IMR-90 (cell line): ENCODE measurements around the gene SSPN.

Experiments used
- CEBPB ChIP-seq: IDR thresholded peaks from 2 replicates; pipeline ENCODE4 v1.6.1; 2012; ENCODE audit warnings: low read depth, low read length, improper control_type of control experiment
- CTCF ChIP-seq: conservative IDR thresholded peaks from 2 replicates; pipeline ENCODE4 v1.5.1; 2012; ENCODE audit warnings: mild to moderate bottlenecking, low read depth, low read length, improper control_type of control experiment
- MAFK ChIP-seq: IDR thresholded peaks from 2 replicates; pipeline ENCODE4 v1.6.1; 2012; ENCODE audit warnings: low read depth, low read length, improper control_type of control experiment
- MAZ ChIP-seq: IDR thresholded peaks from 2 replicates; pipeline ENCODE4 v1.6.1; 2012; ENCODE audit warnings: low read depth, mild to moderate bottlenecking, low read length, improper control_type of control experiment, moderate library complexity, borderline replicate concordance
- POLR2A ChIP-seq: IDR thresholded peaks from 2 replicates; pipeline ENCODE4 v1.6.1; 2012; ENCODE audit warnings: mild to moderate bottlenecking, low read depth, low read length
- RCOR1 ChIP-seq: IDR thresholded peaks from 2 replicates; pipeline ENCODE4 v1.6.1; 2012; ENCODE audit warnings: mild to moderate bottlenecking, low read length, improper control_type of control experiment; ENCODE audit not compliant: insufficient replicate concordance

- no peak for TF ChIP-seq CTCF
- TF ChIP-seq RCOR1, result no peak
- no peak for TF ChIP-seq POLR2A
- peak; percentile 90 for TF ChIP-seq MAFK
- no peak for TF ChIP-seq CEBPB
- TF ChIP-seq MAZ, result no peak
Observed at GRCh38 chr12:26172013-26172412, 23.4 kb upstream of the SSPN start.
